IPS-18c (cell line): ENCODE results near the gene SVEP1.
"Not testable (repeated sequence)": the region's sequence is repeated elsewhere in the genome, so short reads cannot be mapped to it uniquely, and the experiment has no call there.

Source experiments
- H3K4me3 ChIP-seq: 2 replicates; pipeline ENCODE4 v1.7.0; 2013; ENCODE audit warnings: low read depth, mild to moderate bottlenecking, low read length, moderate library complexity; ENCODE audit not compliant: insufficient read depth
- H3K9me3 ChIP-seq: one replicate; pipeline ENCODE4 v1.6.1; 2013; ENCODE audit warnings: mild to moderate bottlenecking, low read length, moderate library complexity; ENCODE audit not compliant: control insufficient read depth, insufficient read depth

SVEP1 gene

DNA sequence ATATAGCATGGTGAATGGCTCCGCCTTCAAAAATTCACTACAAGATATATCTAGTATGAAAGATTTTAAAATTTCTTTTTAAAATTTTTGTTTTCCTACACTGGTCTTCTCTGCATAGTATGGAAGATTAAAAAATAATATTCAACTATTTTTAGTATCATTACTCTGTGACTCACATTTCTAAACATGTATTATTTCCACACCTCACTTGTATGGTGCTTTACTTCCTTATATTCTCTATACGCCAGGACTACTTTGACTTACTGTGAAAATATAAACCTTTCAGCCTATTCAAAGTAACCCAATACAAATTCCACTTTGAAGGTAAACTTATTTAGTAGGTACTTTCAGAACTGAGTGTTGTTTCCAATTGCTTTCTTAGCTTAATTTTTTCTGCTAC, 215.1 kb downstream of the SVEP1 start:
- H3K9me3 ChIP-seq: no peaks in the 10 kb centered on the region
- no peak overlapping the region for H3K4me3 ChIP-seq

DNA sequence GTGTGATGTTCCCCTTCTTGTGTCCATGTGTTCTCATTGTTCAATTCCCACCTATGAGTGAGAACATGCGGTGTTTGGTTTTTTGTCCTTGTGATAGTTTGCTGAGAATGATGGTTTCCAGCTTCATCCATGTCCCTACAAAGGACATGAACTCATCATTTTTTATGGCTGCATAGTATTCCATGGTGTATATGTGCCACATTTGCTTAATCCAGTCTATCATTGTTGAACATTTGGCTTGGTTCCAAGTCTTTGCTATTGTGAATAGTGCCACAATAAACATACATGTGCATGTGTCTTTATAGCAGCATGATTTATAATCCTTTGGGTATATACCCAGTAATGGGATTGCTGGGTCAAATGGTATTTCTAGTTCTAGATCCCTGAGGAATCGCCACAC, 220.5 kb downstream of the SVEP1 start:
- H3K4me3 ChIP-seq, H3K9me3 ChIP-seq: not testable (repeated sequence)

DNA sequence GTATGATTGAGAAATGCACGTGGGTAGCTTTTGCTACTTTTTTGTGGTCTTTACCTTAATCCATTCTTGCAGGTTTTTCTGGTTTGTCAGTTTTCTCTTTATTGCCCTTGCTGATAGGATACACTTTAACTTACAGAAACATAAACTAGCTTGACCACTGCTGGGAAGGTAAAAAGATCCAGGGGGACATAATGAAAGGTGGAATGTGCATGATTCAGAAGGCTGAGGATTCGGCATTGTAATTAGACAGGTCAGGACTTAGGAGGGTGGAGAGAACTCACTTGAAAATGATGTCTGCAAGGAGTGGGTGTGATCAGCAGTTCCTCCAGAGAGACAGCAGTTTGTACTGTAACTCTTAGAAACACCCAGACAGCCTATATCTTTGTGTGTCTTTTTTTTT, 222.0 kb downstream of the SVEP1 start:
- Histone ChIP-seq H3K9me3 (no peaks in the 10 kb centered on the region), H3K4me3 (no peak overlapping the region)

DNA sequence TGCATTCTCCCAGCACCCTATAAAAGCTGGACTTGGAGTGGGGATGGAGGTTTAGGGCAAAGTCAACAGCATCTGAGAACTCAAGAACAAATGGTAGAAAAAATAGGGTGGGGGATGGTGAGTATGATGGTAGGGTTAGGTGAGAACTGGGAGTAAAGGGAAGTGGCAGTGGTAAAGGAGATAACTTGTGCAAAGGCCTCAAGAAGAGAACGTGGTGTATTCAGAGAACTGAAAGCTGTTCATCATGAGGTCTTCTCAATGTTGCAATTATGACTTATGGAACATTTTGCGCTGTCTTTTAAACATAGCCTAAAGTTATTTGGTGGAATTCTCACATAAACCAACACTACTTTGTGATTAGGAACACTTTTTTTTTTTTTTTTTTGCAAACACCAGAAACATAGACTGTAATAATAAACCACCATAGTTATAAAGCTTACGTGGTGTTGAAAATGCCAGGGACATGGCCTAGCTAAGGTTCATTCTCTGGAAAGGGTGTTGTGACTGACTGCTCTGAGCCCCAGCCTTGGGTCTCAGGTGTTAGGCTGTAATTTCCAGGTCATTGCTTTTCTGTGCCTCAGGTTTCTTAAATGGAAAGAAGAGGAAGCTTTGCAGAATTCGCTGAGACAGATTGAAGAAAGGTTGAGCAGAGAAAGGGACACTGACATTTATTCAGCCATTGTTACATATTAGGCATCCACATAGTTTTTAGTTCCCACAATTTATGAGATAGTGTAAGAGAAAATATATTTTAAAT, 222.7 kb downstream of the SVEP1 start:
- H3K4me3 ChIP-seq: no peak overlapping the region
- no peaks in the 10 kb centered on the region for H3K9me3 ChIP-seq

DNA sequence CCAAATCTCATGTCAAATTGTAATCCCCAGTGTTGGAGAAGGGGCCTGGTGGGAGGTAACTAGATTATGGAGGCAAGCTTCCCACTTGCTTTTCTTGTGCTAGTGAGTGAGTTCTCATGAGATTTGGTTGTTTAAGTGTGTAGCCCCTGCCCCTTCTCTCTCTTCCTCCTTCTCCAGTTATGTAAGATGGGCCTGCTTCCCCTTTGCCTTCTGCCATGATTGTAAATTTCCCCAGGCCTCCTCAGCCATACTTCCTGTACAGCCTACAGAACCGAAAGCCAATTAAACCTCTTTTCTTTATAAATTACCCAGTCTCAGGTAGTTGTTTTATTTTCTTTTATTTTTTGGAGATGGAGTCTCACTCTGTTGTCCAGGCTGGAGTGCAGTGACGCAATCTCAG, 223.6 kb downstream of the SVEP1 start:
- no peaks in the 10 kb centered on the region for H3K9me3 ChIP-seq
- no peak overlapping the region for H3K4me3 ChIP-seq

DNA sequence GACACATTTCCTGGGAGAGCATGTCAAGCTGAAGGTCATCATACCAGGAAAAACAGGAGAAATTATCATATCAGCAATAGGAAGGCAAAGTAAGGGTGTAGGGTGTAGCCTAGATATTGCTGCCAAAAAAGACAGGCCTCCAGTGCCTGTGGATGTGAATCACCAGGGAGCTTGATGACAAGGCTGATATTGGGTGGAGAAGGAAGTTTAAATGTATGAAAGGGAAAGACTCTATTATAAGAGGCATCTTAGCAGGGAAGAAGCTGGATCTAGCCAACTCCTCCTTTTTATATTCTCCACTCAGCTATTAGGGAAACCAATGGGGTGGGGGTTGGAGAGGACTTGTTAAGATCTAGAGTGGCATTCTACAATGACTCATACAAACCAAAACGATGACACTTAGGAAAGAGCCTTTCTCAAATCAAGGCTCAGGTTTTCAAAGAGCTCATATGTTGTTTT, 228.5 kb downstream of the SVEP1 start:
- Histone ChIP-seq H3K4me3 (no peak overlapping the region), H3K9me3 (no peaks in the 10 kb centered on the region)

DNA sequence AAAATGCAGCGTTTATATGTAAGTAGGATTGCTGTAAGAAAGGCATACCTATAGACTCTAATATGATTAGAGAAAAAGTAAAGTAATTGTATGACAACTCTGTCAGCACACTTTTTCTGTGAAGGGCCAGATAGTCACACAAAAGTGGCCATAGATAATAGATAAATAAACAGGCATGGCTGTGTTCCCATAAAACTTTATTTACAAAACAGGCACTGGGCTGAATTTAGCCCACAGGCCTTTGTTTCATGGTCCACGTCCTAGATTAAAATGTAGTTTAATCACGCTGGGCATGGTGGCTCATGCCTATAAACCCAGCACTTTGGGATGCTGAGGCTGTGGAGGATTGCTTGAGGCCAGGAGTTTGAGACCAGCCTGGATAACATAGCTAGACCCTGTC, 233.2 kb downstream of the SVEP1 start:
- no peaks in the 10 kb centered on the region for H3K9me3 ChIP-seq
- no peak overlapping the region for H3K4me3 ChIP-seq

DNA sequence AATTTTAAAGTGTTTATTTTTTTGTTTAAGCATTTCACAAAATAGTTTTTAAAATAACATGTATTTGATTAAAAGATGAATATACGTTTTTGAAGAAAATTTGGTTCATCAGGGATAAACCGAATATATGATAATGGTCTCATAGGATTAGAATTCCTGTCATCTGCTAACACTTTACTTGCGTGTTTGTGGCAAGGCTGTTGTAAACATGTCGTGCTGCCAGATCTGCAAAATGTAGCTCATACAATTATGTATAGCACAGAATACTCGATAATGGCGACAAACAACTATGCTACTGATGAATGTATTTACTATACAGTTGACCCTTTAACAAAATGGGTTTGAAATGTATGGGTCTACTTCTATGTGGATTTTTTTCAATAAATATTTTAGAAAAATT, 234.7 kb downstream of the SVEP1 start:
- H3K4me3 ChIP-seq: no peak overlapping the region
- no peaks in the 10 kb centered on the region for H3K9me3 ChIP-seq

DNA sequence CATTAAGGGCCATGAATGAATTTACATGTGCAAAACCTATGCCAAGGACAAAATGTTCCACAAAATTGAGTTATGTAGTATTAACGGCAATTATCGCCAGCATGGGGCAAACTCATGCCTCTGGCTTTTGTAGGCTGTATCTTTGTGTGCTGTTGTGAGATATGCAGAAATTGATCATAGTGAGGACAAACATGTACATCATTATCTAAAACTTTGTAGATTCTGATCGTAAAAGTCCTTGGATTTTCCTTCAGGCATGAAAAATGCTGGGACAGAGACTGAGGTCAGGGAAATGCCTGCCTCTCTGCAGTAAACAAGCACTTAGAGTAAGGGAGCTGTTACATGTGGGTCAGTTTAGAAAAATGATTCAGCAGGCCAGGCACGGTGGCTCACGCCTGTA, 236.0 kb downstream of the SVEP1 start:
- no peaks in the 10 kb centered on the region for H3K9me3 ChIP-seq
- H3K4me3 ChIP-seq: no peak overlapping the region

DNA sequence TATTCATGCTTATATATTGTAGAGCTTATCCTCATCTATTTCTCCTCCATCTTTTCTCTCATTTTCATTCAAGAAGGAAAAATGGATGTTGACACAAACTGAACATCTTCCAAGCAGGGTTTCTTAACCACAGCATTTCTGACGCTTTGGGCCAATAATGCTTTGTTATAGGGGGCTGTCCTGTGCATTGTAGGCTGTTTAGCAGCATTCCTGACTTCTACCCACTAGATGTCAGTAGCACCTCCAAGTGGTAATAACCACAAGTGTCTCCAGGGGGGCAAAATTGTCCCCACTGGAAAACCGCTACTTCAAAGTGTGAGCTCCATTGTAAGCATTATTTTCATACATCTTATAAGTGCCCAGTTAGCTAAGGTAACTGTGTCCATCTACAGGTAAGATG, 239.2 kb downstream of the SVEP1 start:
- Histone ChIP-seq H3K4me3 (no peak overlapping the region), H3K9me3 (no peaks in the 10 kb centered on the region)

DNA sequence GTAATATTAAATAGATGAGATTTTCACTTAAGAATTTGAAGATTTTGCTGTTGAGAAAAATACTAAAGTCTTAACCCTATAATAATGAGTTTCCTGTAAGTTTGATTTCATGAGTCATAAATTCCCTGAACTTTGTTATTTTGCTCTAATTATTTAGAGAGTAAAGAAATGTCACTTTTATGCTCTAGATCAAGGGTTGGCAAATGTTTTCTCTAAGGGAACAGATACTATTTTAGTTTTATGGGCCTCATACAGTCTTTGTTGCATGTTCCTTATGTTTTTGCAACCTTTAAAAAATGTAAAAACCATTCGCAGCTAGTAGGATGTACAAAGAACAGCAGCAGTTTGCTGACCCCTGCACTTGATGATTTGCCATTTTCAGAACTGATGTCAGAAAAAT, 241.4 kb downstream of the SVEP1 start:
- Histone ChIP-seq H3K9me3 (no peaks in the 10 kb centered on the region), H3K4me3 (no peak overlapping the region)

DNA sequence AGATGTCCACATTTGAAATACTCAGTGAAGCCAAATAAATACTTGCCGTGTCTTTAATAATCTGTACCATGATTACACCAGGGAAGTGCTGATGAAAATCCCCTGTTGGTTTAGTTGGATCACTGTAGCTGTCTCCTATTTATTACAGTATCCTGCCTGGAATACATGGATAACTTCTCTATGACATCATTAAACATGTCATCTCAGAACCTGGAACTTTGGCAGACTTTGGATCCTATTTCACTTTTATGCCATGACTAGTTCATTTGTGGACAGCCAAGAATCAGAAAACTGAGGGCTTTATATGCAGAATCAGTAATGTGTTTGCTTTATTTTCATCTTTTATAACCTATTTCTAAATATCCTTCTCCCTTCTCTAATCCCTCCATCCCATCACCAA, 241.8 kb downstream of the SVEP1 start, which contains the start of gene TXNDC8:
Gene TXNDC8 (minus strand): TSS at position 137 of the 400 bp plus-strand sequence.
- Histone ChIP-seq H3K4me3 (no peak within 1 kb of the TSS), H3K9me3 (no peaks in the 10 kb centered on the region)

DNA sequence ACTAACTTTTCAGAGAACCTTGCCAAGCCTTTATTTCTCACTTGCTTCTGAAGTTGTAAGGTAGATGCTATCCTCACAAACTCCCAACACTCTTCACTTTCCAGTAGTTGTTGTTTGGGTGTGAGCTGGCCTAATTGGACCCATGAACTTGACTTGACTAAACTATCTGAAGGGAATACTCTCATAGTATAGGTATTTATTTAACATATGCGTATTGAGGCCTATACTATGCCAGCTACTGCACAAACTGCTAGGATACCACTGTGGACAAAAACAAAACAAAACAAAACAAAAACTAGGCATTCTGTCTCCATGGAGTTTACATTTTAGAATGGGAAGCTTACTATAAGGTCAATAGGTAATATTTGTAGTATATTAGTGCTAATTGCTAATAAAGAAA, 243.2 kb downstream of the SVEP1 start:
- Histone ChIP-seq H3K4me3 (no peak overlapping the region), H3K9me3 (no peaks in the 10 kb centered on the region)

DNA sequence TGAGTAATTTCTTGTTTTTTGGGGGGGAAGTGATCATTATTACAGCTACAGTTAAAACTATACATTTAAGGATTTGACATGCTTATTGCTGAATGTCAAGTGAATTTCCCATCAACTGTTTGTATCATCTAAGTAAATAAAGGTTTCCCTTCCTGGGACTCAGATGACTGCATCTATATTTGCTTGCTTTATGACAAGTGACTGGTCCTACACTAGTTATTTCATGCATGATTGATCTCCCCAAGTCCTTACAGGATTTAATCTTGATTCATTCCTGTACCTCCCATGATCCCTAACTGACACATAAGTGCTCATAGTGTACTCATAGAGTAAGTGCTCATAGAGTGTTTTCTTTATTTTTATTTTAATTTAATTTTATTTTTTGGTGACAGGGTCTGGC, 244.7 kb downstream of the SVEP1 start:
- H3K9me3 ChIP-seq: no peaks in the 10 kb centered on the region
- H3K4me3 ChIP-seq: no peak overlapping the region

DNA sequence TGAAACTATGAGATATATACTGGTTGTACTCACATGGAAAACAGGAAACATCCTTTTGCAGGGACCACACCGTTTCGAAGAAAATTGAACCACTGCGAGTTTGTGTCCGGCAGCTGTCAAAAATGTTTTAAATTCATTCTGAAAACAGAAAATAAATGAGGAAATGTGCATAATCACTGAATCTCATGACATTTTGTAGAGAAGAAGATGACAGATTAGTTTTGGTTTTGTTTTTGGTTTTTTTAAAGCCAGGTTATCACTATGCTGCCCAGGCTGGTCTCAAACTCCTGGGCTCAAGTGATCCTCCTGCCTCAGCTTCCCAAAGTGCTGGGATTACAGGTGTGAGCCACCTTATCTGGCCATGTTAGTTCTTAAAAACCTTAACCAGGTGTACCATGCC, 245.4 kb downstream of the SVEP1 start:
- Histone ChIP-seq H3K9me3 (no peaks in the 10 kb centered on the region), H3K4me3 (no peak overlapping the region)

DNA sequence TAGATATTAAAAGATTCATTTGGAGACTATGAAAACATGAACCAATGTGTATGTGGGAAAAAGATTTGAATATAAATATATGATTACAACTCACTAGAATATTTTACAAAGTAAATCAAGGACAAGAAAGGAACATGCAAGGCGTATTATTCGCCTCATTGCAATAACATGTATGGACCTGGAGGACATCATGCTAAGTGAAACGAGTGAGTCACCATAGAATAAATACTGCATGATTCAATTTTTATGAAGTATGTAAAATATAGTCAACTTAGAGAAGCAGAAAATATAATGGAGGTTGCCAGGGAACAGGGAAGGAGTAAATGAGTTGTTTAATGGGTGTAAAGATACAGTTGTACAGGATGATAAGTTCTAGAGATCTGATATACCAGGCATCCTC, 246.8 kb downstream of the SVEP1 start:
- no peaks in the 10 kb centered on the region for H3K9me3 ChIP-seq

DNA sequence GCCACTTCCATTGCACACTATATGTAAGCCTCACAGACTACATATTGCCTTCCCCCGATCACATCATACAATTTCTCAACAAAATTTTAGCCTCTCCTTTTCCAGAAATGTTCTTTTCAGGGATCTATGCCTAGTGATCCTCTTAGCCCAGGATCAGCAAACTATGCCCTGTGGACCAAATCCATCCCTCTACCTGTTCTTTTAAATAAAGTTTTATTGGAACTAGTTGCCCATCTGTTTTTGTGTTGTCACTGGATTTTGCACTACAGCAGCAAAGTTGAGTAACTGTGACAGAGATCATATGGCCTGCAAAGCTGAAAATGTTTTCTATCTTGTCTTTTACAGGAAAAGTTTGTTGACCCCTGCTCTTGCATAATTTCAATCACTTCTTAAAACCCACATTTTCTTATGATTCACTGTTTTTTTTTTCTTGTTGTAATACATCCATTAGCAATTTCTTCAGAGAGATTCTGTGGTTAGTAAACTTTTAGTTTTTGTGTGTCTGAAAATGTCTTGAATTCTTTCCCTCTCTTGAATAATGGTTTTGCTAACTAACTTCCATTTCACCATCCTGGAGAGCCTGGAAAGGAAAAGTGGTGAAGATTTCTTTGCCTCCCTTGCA, 248.9 kb downstream of the SVEP1 start:
- Histone ChIP-seq H3K4me3 (no peak overlapping the region), H3K9me3 (no peaks in the 10 kb centered on the region)

More for the DNA sequence above, 246.8 kb downstream of the SVEP1 start:
- no peak overlapping the region for H3K4me3 ChIP-seq

DNA sequence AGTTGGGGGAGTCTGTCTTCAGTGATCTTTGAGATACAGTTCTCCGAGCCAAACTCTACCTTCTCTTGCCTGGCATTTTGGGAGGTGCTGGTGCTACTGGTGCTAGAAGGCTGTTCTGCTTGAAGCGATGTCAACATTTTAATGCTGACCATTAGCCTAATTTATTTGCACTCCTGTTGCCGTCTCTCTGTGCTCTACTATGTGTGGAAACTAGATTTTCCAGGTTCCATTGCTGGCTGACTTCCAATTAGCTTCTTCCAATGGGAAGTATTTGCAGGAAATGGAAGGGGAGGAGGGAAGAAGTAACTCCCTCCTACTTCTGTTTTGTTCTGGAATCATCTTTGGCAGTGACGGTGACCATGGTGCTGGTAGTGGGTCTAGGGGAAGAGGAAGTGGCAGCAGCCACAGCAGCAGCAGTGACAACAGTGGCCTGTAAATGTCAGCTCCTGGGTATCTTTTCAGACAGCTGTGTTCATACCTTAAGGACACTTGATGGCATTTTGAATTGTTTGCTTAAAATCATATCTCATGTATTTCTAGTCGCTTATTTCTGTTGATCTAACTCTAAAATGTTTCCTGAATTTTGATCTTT, 249.8 kb downstream of the SVEP1 start:
- Histone ChIP-seq H3K9me3 (no peaks in the 10 kb centered on the region), H3K4me3 (no peak overlapping the region)
